ENCODE measurements around the gene JARID2. TPM values are rescaled to one million over a fixed set of nuclear protein-coding genes. Genes with fewer than 3 reads are reported as not detected.

JARID2 gene
- total and polyA plus RNA-seq, 2 of the 8 experiments (the other 6 are each of a cell fraction or from before 2014, with no cell fraction given): 60.1 to 239 TPM

DNA sequence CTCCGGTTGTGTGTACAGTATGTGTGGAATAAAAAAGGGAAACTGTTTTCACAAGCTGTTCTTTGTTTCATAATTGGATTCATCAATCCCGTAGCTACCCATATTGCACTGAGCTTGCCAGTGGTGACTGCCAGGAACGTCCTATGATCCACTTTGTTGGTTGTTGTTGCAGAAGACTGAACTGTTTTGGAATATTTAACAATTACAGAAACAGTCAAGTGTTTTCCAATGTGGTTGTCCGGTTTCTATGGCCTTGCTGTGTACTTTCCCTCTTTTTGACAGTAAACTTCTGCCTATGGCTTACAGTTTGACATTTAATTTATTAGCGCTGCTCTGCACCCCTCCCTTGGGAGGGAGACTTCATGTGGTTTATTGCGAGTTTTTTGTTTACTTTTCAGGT, 275.7 kb downstream of the JARID2 start:
- no peak overlapping the region for H2BK12ac ChIP-seq (ENCODE audit: low read depth, low read length)

More for the DNA sequence above, 275.7 kb downstream of the JARID2 start:
- H3K18ac ChIP-seq (ENCODE audit: extremely low read depth, low read length): no peak overlapping the region
- H2BK20ac ChIP-seq (ENCODE audit: low read length): no peak overlapping the region
- peaks cover 0 to 1% of the 10 kb centered on the region in 2 experiments; a peak in 1 of 4 replicates for H3K79me2 ChIP-seq (ENCODE audit: control insufficient read depth in 1 of 2, insufficient read depth in 2 of 2, low read length in 2 of 2)
- H3K4me2 ChIP-seq (ENCODE audit: insufficient read depth in 1 of 2, low read depth in 2 of 2, low read length in 2 of 2): no peak overlapping the region
- WGBS, 2 experiments (ENCODE audit: extremely low coverage in 1 of 2, insufficient coverage in 1 of 2, insufficient read length in 1 of 2, insufficient replicate concordance in 2 of 2, low coverage in 1 of 2, low lambda C conversion rate in 2 of 2, missing lambda C conversion rate in 1 of 2): 91% methylated on average over 6 of the region's 6 CpGs; no CpG with 5 or more reads in 1 of the 2 experiments
- H2BK15ac ChIP-seq (ENCODE audit: low read length): no peak overlapping the region
- no peak overlapping the region for H3K4me3 ChIP-seq (ENCODE audit: extremely low read depth in 1 of 4, insufficient read depth in 2 of 4, low read depth in 3 of 4, low read length in 4 of 4)
- no peak overlapping the region for H4K91ac ChIP-seq (replicated peaks; ENCODE audit: insufficient read length, low read length)
- peaks cover 4 to 17% of the 10 kb centered on the region in 2 experiments for H4K20me1 ChIP-seq (replicated peaks in 1 of 2; ENCODE audit: control insufficient read depth in 1 of 2, insufficient read depth in 2 of 2, low read length in 2 of 2)
- H3K27ac ChIP-seq (ENCODE audit: low read depth, low read length): no peak overlapping the region
- no peaks in the 10 kb centered on the region for H3K27me3 ChIP-seq (replicated peaks in 1 of 4; ENCODE audit: control insufficient read depth in 3 of 4, extremely low read depth in 1 of 4, insufficient read depth in 3 of 4, low read length in 3 of 4)
- H2AFZ ChIP-seq (ENCODE audit: low read length): no peak overlapping the region
- H2BK120ac ChIP-seq (replicated peaks; ENCODE audit: low read depth, low read length): no peak overlapping the region
- peaks cover 5% of the 10 kb centered on the region; the same call in 1 of the 2 replicates for H3K79me1 ChIP-seq (ENCODE audit: low read depth, low read length)
- H3K9ac ChIP-seq (replicated peaks in 1 of 4; ENCODE audit: extremely low read depth in 1 of 4, low read depth in 3 of 4, low read length in 3 of 4): no peak overlapping the region
- H3K23me2 ChIP-seq (ENCODE audit: low read depth, low read length): no peaks in the 10 kb centered on the region
- H3K23ac ChIP-seq (ENCODE audit: insufficient read length): no peak overlapping the region
- H3K36me3 ChIP-seq (ENCODE audit: control insufficient read depth in 2 of 4, insufficient read depth in 4 of 4, low read length in 3 of 4): peaks cover 7 to 82% (median 54%) of the 10 kb centered on the region in 4 experiments; a peak in 7 of 8 replicates
- no peak overlapping the region for H4K8ac ChIP-seq (ENCODE audit: extremely low read depth, insufficient read depth, low read length)
- H3K56ac ChIP-seq (replicated peaks; ENCODE audit: insufficient read length, low read depth, low read length): no peak overlapping the region
- no peak overlapping the region for H2BK5ac ChIP-seq (ENCODE audit: low read depth, low read length)
- H3K4ac ChIP-seq (replicated peaks; ENCODE audit: insufficient read length, low read depth, low read length): no peak overlapping the region
- POLR2A ChIA-PET (ENCODE audit: partially characterized antibody): interaction anchor here (1.0 to 1.4 kb wide), 7 partner anchors 9 to 103 kb away, joined by 3 to 4 read pairs (median 3); no protein-coding TSS in a partner anchor
- peaks cover 22% of the 10 kb centered on the region in 2 experiments for H3K9me3 ChIP-seq (ENCODE audit: insufficient read depth in 2 of 2, low read depth in 1 of 2, low read length in 1 of 2)
- H4K5ac ChIP-seq (ENCODE audit: insufficient read length, low read depth, low read length): no peak overlapping the region
- no peak overlapping the region for H2AK5ac ChIP-seq (ENCODE audit: low read depth, low read length)
- no peak for TF ChIP-seq TBP (IDR thresholded peaks at IDR 0.05; ENCODE audit: low read depth, low read length)
- H3K4me1 ChIP-seq (replicated peaks in 1 of 4; ENCODE audit: control insufficient read depth in 3 of 4, insufficient read depth in 4 of 4, low read length in 3 of 4): no peaks in the 10 kb centered on the region; a peak in 1 of 7 replicates
- DNase-seq (ENCODE audit: low read depth in 1 of 2, low spot score in 2 of 2) (no peak), FAIRE-seq (no peak)
- H3K14ac ChIP-seq (ENCODE audit: insufficient read length): no peak overlapping the region
- CTCF ChIA-PET (ENCODE audit: partially characterized antibody): interaction anchor here (1.0 to 1.2 kb wide), 2 partner anchors 101 to 106 kb away, joined by 3 to 4 read pairs; no protein-coding TSS in a partner anchor
